Measurements from ENCODE around the gene NHSL2. TPM values are rescaled to one million over a fixed set of nuclear protein-coding genes. Genes with fewer than 3 reads are reported as not detected.
"Not testable (repeated sequence)": the region's sequence is repeated elsewhere in the genome, so short reads cannot be mapped to it uniquely, and the experiment has no call there.

The NHSL2 gene
- total RNA-seq, 4 donors from 2014 or later, result 10.4 to 35.8 (median 13.9) TPM

DNA sequence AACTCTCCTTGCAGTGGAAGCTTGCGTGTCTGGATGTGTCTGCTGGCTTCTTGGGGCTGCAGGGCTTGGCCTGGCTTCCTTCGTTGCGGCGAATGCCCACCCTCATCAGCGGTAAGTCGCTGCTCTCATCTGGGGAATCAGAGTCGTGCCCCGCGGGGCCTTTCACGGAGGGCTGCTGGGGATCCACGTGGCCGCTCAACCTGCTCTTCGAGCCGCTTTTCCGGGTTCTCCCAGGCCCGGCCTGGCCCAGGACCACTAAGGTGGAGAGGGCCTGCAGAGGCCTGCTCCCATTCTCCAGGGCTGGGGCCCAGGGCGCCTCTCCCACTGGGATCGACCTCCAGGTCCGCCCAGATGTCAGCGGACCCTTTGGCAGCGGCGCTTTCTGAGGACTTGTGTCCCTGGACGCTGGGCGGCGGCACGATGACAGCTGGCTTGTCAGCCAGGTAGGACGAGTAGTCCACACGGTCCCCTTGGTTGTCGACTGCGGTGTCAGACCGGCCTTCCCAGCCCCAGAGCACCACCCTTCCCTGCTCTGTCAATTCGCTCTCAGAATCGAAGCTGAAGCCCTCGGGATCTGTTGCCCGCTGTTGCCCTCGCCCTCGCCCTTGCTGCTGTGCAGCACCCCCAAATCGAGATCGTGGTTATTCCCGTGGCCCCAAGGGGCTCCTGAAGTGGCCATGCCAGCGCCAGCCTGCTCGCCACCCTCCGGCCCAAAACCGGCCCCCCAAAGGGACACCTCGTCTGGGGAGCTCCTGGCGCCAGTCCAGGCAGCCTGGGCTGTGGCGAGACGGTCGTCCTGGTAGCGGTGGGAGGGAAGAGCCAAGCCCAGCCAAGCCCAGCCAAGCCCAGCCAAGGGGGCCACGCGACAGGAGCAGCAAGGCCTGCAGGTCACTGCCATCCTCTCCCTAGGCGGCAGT is 37.8 kb upstream of the NHSL2 start:
- no peak overlapping the region for H3K4me3 ChIP-seq
- ATAC-seq, result no peak
- no peak overlapping the region for H3K27ac ChIP-seq
- H3K9me3 ChIP-seq, result no peaks in the 10 kb centered on the region
- peaks cover 4% of the 10 kb centered on the region for H3K27me3 ChIP-seq
- no peaks in the 10 kb centered on the region for H3K4me1 ChIP-seq
- TF ChIP-seq EP300 (IDR thresholded peaks at IDR 0.05) (no peak), POLR2AphosphoS5 (IDR thresholded peaks at IDR 0.05) (no peak), POLR2A (IDR thresholded peaks at IDR 0.05) (no peak)
- TF ChIP-seq, protein P1, sequence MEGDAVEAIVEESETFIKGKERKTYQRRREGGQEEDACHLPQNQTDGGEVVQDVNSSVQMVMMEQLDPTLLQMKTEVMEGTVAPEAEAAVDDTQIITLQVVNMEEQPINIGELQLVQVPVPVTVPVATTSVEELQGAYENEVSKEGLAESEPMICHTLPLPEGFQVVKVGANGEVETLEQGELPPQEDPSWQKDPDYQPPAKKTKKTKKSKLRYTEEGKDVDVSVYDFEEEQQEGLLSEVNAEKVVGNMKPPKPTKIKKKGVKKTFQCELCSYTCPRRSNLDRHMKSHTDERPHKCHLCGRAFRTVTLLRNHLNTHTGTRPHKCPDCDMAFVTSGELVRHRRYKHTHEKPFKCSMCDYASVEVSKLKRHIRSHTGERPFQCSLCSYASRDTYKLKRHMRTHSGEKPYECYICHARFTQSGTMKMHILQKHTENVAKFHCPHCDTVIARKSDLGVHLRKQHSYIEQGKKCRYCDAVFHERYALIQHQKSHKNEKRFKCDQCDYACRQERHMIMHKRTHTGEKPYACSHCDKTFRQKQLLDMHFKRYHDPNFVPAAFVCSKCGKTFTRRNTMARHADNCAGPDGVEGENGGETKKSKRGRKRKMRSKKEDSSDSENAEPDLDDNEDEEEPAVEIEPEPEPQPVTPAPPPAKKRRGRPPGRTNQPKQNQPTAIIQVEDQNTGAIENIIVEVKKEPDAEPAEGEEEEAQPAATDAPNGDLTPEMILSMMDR (IDR thresholded peaks at IDR 0.05), result no peak
- no CpG with 5 or more reads among the region's 53 CpGs for WGBS, 2 donors (ENCODE audit: low coverage in 1 of 2)
- no peaks in the 10 kb centered on the region for H3K36me3 ChIP-seq

DNA sequence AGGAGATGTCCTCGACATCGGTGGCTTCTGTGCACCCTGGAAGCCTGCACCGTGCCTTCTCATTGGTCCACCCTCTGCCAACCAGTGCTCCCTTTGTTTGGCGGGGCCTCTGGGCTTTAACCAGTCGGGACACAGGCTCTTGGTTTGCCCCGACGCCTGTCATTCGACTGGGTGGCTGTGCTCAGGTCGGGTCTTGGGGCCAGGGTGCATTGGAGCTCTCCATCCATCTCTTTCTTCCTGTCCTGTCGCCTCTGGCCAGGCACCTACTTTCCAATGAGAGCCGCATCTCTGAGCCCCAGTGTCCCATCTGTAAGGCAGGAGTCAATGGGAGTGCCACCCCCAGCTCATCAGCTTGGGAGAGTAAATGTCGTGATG is 37.2 kb upstream of the NHSL2 start:
- TF ChIP-seq, protein P1 (IDR thresholded peaks at IDR 0.05), result no peak
- no peak for TF ChIP-seq EP300 (IDR thresholded peaks at IDR 0.05)
- TF ChIP-seq POLR2AphosphoS5 (IDR thresholded peaks at IDR 0.05), result no peak
- TF ChIP-seq POLR2A (IDR thresholded peaks at IDR 0.05), result no peak
- H3K4me3 ChIP-seq, result no peak overlapping the region
- no peaks in the 10 kb centered on the region for H3K36me3 ChIP-seq
- no peak for ATAC-seq
- WGBS, 2 donors (ENCODE audit: low coverage in 1 of 2), result 73% methylated on average over 2 of the region's 12 CpGs; no CpG with 5 or more reads in 1 of the 2 donors
- H3K9me3 ChIP-seq, result no peaks in the 10 kb centered on the region
- peaks cover 4% of the 10 kb centered on the region for H3K27me3 ChIP-seq
- no peaks in the 10 kb centered on the region for H3K4me1 ChIP-seq
- H3K27ac ChIP-seq, result no peak overlapping the region

DNA sequence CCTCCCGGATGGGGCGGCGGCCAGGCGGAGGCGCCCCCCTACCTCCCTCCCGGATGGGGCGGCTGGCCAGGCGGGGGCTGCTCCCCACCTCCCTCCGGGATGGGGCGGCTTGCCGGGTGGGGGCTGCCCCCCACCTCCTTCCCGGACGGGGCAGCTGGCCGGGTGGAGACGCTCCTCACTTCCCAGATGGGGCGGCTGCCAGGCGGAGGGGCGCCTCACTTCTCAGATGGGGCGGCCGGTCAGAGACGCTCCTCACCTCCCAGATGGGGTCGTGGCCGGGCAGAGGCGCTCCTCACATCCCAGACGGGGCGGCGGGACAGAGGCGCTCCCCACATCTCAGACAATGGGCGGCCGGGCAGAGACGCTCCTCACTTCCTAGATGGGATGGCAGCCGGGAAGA is 33.8 kb upstream of the NHSL2 start:
- WGBS, 2 donors (ENCODE audit: low coverage in 1 of 2), result no CpG with 5 or more reads among the region's 32 CpGs
- ATAC-seq, H3K27me3 ChIP-seq, H3K4me1 ChIP-seq, H3K4me3 ChIP-seq, H3K27ac ChIP-seq, H3K9me3 ChIP-seq, H3K36me3 ChIP-seq: not testable (repeated sequence)

DNA sequence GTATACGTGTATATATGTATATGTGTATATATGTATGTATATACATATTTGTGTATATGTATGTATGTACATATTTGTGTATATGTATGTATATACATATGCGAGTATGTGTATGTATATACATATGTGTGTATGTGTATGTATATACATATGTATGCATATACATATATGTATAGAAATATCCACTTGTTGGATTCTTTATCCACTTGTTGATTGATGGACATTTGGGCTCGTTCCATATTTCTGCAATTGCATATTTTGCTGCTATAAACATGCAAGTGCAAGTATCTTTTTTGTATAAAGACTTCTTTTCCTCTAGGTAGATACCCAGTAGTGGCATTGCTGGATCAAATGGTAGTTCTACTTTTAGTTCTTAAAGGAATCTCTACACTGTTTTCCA is 25.5 kb upstream of the NHSL2 start:
- WGBS, 2 donors (ENCODE audit: low coverage in 1 of 2), result 62 to 85% methylated on average over 2 to 3 of the region's 3 CpGs
- Histone ChIP-seq H3K36me3 (no peaks in the 10 kb centered on the region), H3K4me1 (no peaks in the 10 kb centered on the region), H3K27me3 (no peaks in the 10 kb centered on the region), H3K4me3 (no peak overlapping the region), H3K27ac (no peak overlapping the region), H3K9me3 (no peaks in the 10 kb centered on the region)
- TF ChIP-seq POLR2A (IDR thresholded peaks at IDR 0.05) (no peak), EP300 (IDR thresholded peaks at IDR 0.05) (no peak)
- TF ChIP-seq, protein P1 (IDR thresholded peaks at IDR 0.05), result no peak
- ATAC-seq, result no peak

DNA sequence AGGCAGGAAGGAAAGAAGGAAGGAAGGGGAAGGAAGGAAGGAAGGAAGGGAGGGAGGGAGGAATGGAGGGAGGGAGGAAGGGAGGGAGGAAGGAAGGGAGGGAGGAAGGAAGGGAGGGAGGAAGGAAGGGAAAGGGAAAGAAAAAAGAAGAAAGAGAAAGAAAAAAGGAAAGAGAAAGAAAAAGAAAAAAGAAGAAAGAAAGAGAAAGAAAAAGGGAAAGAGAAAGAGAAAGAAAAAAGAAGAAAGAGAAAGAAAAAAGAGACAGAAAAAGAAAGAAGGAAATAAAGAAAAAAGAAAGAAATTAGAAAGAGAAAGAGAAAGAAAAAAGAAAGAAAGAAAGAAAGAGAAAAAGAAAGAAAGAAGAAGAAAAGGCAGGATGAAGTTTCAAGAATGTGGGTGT is 15.0 kb upstream of the NHSL2 start:
- H3K27me3 ChIP-seq, result no peaks in the 10 kb centered on the region
- H3K4me3 ChIP-seq, result no peak overlapping the region
- H3K36me3 ChIP-seq, result no peaks in the 10 kb centered on the region
- TF ChIP-seq POLR2AphosphoS5 (IDR thresholded peaks at IDR 0.05) (no peak), EP300 (IDR thresholded peaks at IDR 0.05) (no peak)
- no peaks in the 10 kb centered on the region for H3K9me3 ChIP-seq
- no peak for ATAC-seq
- no peaks in the 10 kb centered on the region for H3K4me1 ChIP-seq
- H3K27ac ChIP-seq, result no peak overlapping the region

DNA sequence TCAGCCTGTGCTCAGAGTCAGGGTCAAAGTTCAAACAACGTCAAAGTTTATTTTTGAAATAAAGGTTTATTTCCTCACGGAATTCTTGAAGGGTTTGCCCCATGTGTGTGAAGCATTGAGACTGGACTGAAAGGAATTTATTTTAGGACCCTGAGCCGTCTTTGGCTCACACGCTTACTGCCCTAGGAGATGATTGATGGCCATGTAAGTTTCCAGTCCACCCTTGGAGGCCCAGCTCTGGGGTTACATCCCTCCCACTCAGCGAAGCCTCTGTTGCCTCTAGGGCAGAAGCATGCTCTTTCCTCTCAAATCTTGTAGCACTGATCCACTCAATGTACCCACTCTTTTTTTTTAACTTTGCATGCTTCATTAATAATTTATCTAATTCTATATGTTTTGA is 4.5 kb upstream of the NHSL2 start:
- no peak for ATAC-seq
- Histone ChIP-seq H3K36me3 (no peaks in the 10 kb centered on the region), H3K4me1 (peaks cover 0 to 9% (median 0%) of the 10 kb centered on the region in 3 donors), H3K4me3 (no peak overlapping the region), H3K9me3 (no peaks in the 10 kb centered on the region), H3K27me3 (peaks cover 21% of the 10 kb centered on the region), H3K27ac (no peak overlapping the region)
- WGBS, 2 donors (ENCODE audit: low coverage in 1 of 2), result 47 to 74% methylated on average over 4 to 5 of the region's 5 CpGs
- TF ChIP-seq, protein P1 (IDR thresholded peaks at IDR 0.05), result no peak
- TF ChIP-seq EP300 (IDR thresholded peaks at IDR 0.05) (no peak), POLR2AphosphoS5 (IDR thresholded peaks at IDR 0.05) (no peak)

Data from gastroesophageal sphincter (tissue), 4 donors.